Endothelial cell of umbilical vein (primary cell): Measurements from ENCODE around the gene CDK5R2. TPM values are rescaled to one million over a fixed set of nuclear protein-coding genes. Genes with fewer than 3 reads are reported as not detected.

Experiments used
- BruUV-seq: library from RNA; stranded (reverse); fragments of 400-500 nt; replicated peaks from 2 replicates; lab custom pipeline; 2021; lab: Mats Ljungman, UMichigan
- CTCF ChIA-PET: fragments of 300-600, 350-600 bp; sonication (Branson Sonifier 250); formaldehyde crosslinking; loops from one replicate; lab custom pipeline; 2021; ENCODE audit warnings: antibody characterized with exemption, inconsistent platforms; lab: Charles Lee
- POLR2A ChIA-PET: fragments of 300-600, 350-600 bp; sonication (Branson Sonifier 250); formaldehyde crosslinking; loops from one replicate; lab custom pipeline; 2021; ENCODE audit warnings: antibody characterized with exemption, inconsistent platforms; lab: Charles Lee
- DNase-seq: peaks from one replicate; pipeline ENCODE4 v3.0.0-alpha.2; 2011; ENCODE audit warnings: low read depth, low spot score
- FAIRE-seq: peaks from 2 replicates; lab custom pipeline; 2011; peaks lifted over from hg19 to GRCh38; lab: Jason Lieb, UNC
- H2AFZ ChIP-seq: 2 replicates; pipeline ENCODE4 v1.6.0; 2012; ENCODE audit warnings: low read depth, low read length, control low read depth, inconsistent platforms
- H3K27ac ChIP-seq: 2 replicates; pipeline ENCODE4 v1.5.1; 2011; ENCODE audit warnings: low read depth, mild to moderate bottlenecking, control low read depth, low read length, moderate library complexity; ENCODE audit not compliant: insufficient read depth
- H3K27me3 ChIP-seq, 2 experiments: 2 replicates each; pipeline versions ENCODE4 v1.6.0 to v1.6.1; 2011; ENCODE audit warnings: low read length in 2 of 2, mixed read lengths in 1 of 2; ENCODE audit not compliant: control insufficient read depth in 2 of 2, insufficient read depth in 2 of 2
- H3K36me3 ChIP-seq, 2 experiments: 2 replicates in 1 of 2; 3 replicates in 1 of 2; pipeline ENCODE4 v1.5.1; 2011; ENCODE audit warnings: low read length in 2 of 2, mild to moderate bottlenecking in 1 of 2, moderate library complexity in 1 of 2; ENCODE audit not compliant: control insufficient read depth in 2 of 2, insufficient read depth in 2 of 2; ENCODE audit errors: extremely low read depth in 1 of 2
- H3K4me1 ChIP-seq: 3 replicates; pipeline ENCODE4 v1.5.1; 2011; ENCODE audit warnings: mild to moderate bottlenecking, low read length; ENCODE audit not compliant: control insufficient read depth, insufficient read depth; ENCODE audit errors: extremely low read depth
- H3K4me2 ChIP-seq: 2 replicates; pipeline ENCODE4 v1.6.1; 2011; ENCODE audit warnings: low read length, control low read depth, mixed read lengths; ENCODE audit not compliant: insufficient read depth
- H3K4me3 ChIP-seq, 3 experiments: fragments of 200-600 bp in 1 of 3; sonication (generic), shearing (Covaris generic) in 1 of 3; replicated peaks in 1 of 3; 2 replicates each; pipeline ENCODE4 v1.5.1; 2011 to 2016; ENCODE audit warnings: control low read depth in 3 of 3, low read length in 3 of 3, mild to moderate bottlenecking in 2 of 3, inconsistent platforms in 1 of 3, low read depth in 1 of 3, moderate library complexity in 1 of 3; ENCODE audit not compliant: insufficient read depth in 1 of 3
- H3K79me2 ChIP-seq: 2 replicates; pipeline ENCODE4 v1.6.0; 2012; ENCODE audit warnings: low read length, inconsistent platforms; ENCODE audit not compliant: control insufficient read depth, insufficient read depth
- H3K9ac ChIP-seq: replicated peaks from 2 replicates; pipeline ENCODE3; 2011; ENCODE audit warnings: low read length, control low read depth; ENCODE audit not compliant: insufficient read depth; ENCODE audit errors: extremely low read depth
- H3K9me1 ChIP-seq: replicated peaks from 3 replicates; pipeline ENCODE4 v1.6.0; 2011; ENCODE audit warnings: mild to moderate bottlenecking, low read length; ENCODE audit not compliant: control insufficient read depth, insufficient read depth; ENCODE audit errors: extremely low read depth
- H3K9me3 ChIP-seq: replicated peaks from 2 replicates; pipeline ENCODE4 v1.5.1; 2012; ENCODE audit warnings: low read length, inconsistent platforms; ENCODE audit not compliant: control insufficient read depth, insufficient read depth
- H4K20me1 ChIP-seq: replicated peaks from 2 replicates; pipeline ENCODE3; 2011; ENCODE audit warnings: mild to moderate bottlenecking, low read length; ENCODE audit not compliant: control insufficient read depth, insufficient read depth; ENCODE audit errors: extremely low read depth
- EZH2 ChIP-seq: IDR thresholded peaks from 2 replicates; pipeline ENCODE4 v1.6.1; 2012; ENCODE audit warnings: borderline replicate concordance, low read depth, mild to moderate bottlenecking, moderate library complexity, low read length, inconsistent platforms; ENCODE audit not compliant: severe bottlenecking
- FOS ChIP-seq: IDR thresholded peaks from 2 replicates; pipeline ENCODE4 v1.6.1; 2011; ENCODE audit warnings: mild to moderate bottlenecking, low read length, moderate library complexity, borderline replicate concordance; ENCODE audit not compliant: insufficient read depth
- GATA2 ChIP-seq: IDR thresholded peaks from 2 replicates; pipeline ENCODE4 v1.7.0; 2011; ENCODE audit warnings: low read depth, mild to moderate bottlenecking, moderate library complexity, mixed read lengths, low read length; ENCODE audit not compliant: insufficient read length, insufficient read depth
- MAX ChIP-seq: IDR thresholded peaks from 2 replicates; pipeline ENCODE4 v1.6.1; 2011; ENCODE audit not compliant: insufficient read depth, insufficient read length
- MYC ChIP-seq: IDR thresholded peaks from one replicate; pipeline ENCODE4 v1.6.1; 2011; ENCODE audit warnings: mild to moderate bottlenecking, low read depth, low read length
- POLR2AphosphoS5 ChIP-seq: IDR thresholded peaks from 2 replicates; pipeline ENCODE4 v1.6.1; 2012; ENCODE audit warnings: low read depth, mild to moderate bottlenecking, control low read depth, low read length, moderate library complexity; ENCODE audit not compliant: insufficient read depth
- dilution Hi-C: fragments of 300-500 bp; cut with MboI; formaldehyde crosslinking; loops from one replicate; pipeline ENCODE4 v1.15.0; 2019; ENCODE audit warnings: low sequenced_read_pairs; ENCODE audit not compliant: extremely low pct_ligation_motif_present
- intact Hi-C: fragments of 100-400 bp; cut with micrococcal nuclease; formaldehyde crosslinking; loops from one replicate; pipeline ENCODE4 v1.10.0; 2022
- polyA plus RNA-seq, 4 experiments: library from polyadenylated mRNA; depleted of rRNA in 3 of 4; stranded (reverse) in 3 of 4; unstranded in 1 of 4; fragments of >200 nt; gene quantifications; 2 replicates each; pipeline versions ENCODE4 v1.2.1 to v1.2.3, GENCODE V29; 2011 to 2012; ENCODE audit warnings: missing spikeins in 1 of 4
- total RNA-seq: library from RNA; stranded (reverse); gene quantifications from 2 replicates; pipeline ENCODE4 v1.2.3, GENCODE V29; 2021
- TF ChIP-seq, protein P1 (sequence below), 2 donors: IDR thresholded peaks; 1 replicate in 1 of 2; 2 replicates in 1 of 2; pipeline ENCODE4 v1.5.1; 2011; ENCODE audit warnings: low read length in 2 of 2, mild to moderate bottlenecking in 2 of 2, moderate library complexity in 2 of 2, control low read depth in 1 of 2, inconsistent platforms in 1 of 2, low read depth in 1 of 2; ENCODE audit not compliant: insufficient read depth in 1 of 2; ENCODE audit errors: extremely low read depth in 1 of 2

CDK5R2 gene
- total and polyA plus RNA-seq, 2 donors (not counting 3 experiments of a cell fraction or from before 2014, with no cell fraction given) = 0.03 TPM; not detected in 1

DNA sequence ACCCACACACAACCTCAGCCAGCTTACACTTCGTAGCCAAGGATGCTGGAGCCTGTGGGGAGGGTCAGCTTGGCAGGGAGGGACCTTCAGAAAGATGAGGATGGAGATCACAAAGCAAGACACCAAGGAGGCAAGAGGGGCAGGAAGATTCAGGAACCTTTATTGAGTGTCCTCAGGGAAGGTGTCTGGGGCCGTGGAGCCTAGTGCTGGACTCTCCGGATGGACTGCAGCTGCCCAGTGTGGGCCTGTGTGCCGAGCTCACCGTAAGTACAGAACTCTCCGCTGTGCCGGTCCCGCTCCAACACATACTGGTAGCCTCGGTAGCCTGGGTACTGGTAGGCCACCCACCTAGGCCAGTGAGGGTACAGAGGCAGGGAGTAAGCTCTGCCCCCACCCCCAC is 30.6 kb downstream of the CDK5R2 start:
- Histone ChIP-seq H3K36me3 (no peaks in the 10 kb centered on the region), H3K79me2 (no peaks in the 10 kb centered on the region), H3K9ac (no peak overlapping the region), H3K9me1 (no peaks in the 10 kb centered on the region), H3K27ac (no peak overlapping the region), H2AFZ (no peak overlapping the region), H4K20me1 (no peaks in the 10 kb centered on the region), H3K27me3 (peaks cover 87 to 95% of the 10 kb centered on the region in 2 experiments), H3K4me3 (no peak overlapping the region), H3K4me1 (peaks cover 5% of the 10 kb centered on the region), H3K9me3 (no peaks in the 10 kb centered on the region), H3K4me2 (no peak overlapping the region)
- no peak for FAIRE-seq
- DNase-seq = no peak
- POLR2A ChIA-PET = no interaction called here
- dilution Hi-C loops (no loop called here), intact Hi-C loops (no loop called here)
- CTCF ChIA-PET = interaction anchor here (1.3 to 10.4 kb wide), 4 partner anchors 8 to 164 kb away, joined by 3 to 164 read pairs (median 4); partner anchors contain the start of gene FEV
- no peak for TF ChIP-seq MYC
- TF ChIP-seq EZH2 = peak; percentile 18
- TF ChIP-seq, protein P1, sequence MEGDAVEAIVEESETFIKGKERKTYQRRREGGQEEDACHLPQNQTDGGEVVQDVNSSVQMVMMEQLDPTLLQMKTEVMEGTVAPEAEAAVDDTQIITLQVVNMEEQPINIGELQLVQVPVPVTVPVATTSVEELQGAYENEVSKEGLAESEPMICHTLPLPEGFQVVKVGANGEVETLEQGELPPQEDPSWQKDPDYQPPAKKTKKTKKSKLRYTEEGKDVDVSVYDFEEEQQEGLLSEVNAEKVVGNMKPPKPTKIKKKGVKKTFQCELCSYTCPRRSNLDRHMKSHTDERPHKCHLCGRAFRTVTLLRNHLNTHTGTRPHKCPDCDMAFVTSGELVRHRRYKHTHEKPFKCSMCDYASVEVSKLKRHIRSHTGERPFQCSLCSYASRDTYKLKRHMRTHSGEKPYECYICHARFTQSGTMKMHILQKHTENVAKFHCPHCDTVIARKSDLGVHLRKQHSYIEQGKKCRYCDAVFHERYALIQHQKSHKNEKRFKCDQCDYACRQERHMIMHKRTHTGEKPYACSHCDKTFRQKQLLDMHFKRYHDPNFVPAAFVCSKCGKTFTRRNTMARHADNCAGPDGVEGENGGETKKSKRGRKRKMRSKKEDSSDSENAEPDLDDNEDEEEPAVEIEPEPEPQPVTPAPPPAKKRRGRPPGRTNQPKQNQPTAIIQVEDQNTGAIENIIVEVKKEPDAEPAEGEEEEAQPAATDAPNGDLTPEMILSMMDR (IDR thresholded peaks at IDR 0.05; ENCODE audit: extremely low read depth in 1 of 2, insufficient read depth in 1 of 2, low read depth in 1 of 2, low read length in 2 of 2) = no peak
- TF ChIP-seq FOS = no peak
- no peak for TF ChIP-seq MAX
- BruUV-seq = no TSS peak

GRCh38 chr2:218990612-218991011 is 31.1 kb downstream of the CDK5R2 start:
- CTCF ChIA-PET = interaction anchor here (1.4 to 10.4 kb wide), 3 partner anchors 8 to 129 kb away, joined by 4 to 164 read pairs (median 5); partner anchors contain the start of gene FEV

More at GRCh38 chr2:218990612-218991011, 31.1 kb downstream of the CDK5R2 start:
- no peak for DNase-seq
- Histone ChIP-seq H3K36me3 (no peaks in the 10 kb centered on the region), H3K4me1 (peaks cover 5% of the 10 kb centered on the region), H3K79me2 (no peaks in the 10 kb centered on the region), H4K20me1 (no peaks in the 10 kb centered on the region), H3K4me2 (no peak overlapping the region), H3K27ac (no peak overlapping the region), H3K4me3 (no peak overlapping the region), H3K9me1 (no peaks in the 10 kb centered on the region), H3K27me3 (peaks cover 89 to 95% of the 10 kb centered on the region in 2 experiments), H3K9ac (no peak overlapping the region), H2AFZ (no peak overlapping the region), H3K9me3 (no peaks in the 10 kb centered on the region)
- POLR2A ChIA-PET = no interaction called here
- BruUV-seq = no TSS peak
- FAIRE-seq = no peak
- TF ChIP-seq FOS (no peak), POLR2AphosphoS5 (no peak), GATA2 (no peak), MYC (no peak)
- TF ChIP-seq, protein P1 (IDR thresholded peaks at IDR 0.05; ENCODE audit: extremely low read depth in 1 of 2, insufficient read depth in 1 of 2, low read depth in 1 of 2, low read length in 2 of 2) = no peak
- dilution Hi-C loops (no loop called here), intact Hi-C loops (no loop called here)
